DMS 273 treated with DMSO at 0.1 percent for 48 hours (cell line): ENCODE data around the gene PUDP.
A peak's percentile ranks its signal among the peaks of the same experiment; 100 is the strongest.

ENCODE experiments used
- DNase-seq: peaks from one replicate; lab custom pipeline; 2025; lab: John Stamatoyannopoulos, UW

PUDP gene

GRCh38 chrX:7146703-7147412 lies 1.1 kb downstream of the PUDP start:
- DNase-seq, result no peak

- no peak for DNase-seq
Observed at GRCh38 chrX:7146020-7146702, 1.8 kb downstream of the PUDP start.

- no peak for DNase-seq
Observed at GRCh38 chrX:7145454-7145853, 2.5 kb downstream of the PUDP start.

GRCh38 chrX:7143941-7144525 lies 3.9 kb downstream of the PUDP start:
- DNase-seq, result no peak

- DNase-seq, result no peak
Observed at GRCh38 chrX:7143076-7143475, 4.9 kb downstream of the PUDP start.

- DNase-seq, result no peak
Observed at GRCh38 chrX:7139202-7140081, 8.5 kb downstream of the PUDP start.

GRCh38 chrX:7134981-7135380 lies 13.0 kb downstream of the PUDP start:
- no peak for DNase-seq

- no peak for DNase-seq
Observed at GRCh38 chrX:7133050-7133440, 14.9 kb downstream of the PUDP start.

- DNase-seq, result peak; percentile 42
Observed at GRCh38 chrX:7132335-7133049, 15.5 kb downstream of the PUDP start.

GRCh38 chrX:7131621-7132020 lies 16.3 kb downstream of the PUDP start:
- DNase-seq, result no peak

GRCh38 chrX:7127056-7127455 lies 20.9 kb downstream of the PUDP start:
- no peak for DNase-seq

- no peak for DNase-seq
Observed at GRCh38 chrX:7120878-7121219, 27.1 kb downstream of the PUDP start.

- DNase-seq, result no peak
Observed at GRCh38 chrX:7119950-7120877, 27.7 kb downstream of the PUDP start.

- DNase-seq, result no peak
Observed at GRCh38 chrX:7117587-7117986, 30.4 kb downstream of the PUDP start.

- DNase-seq, result no peak
Observed at GRCh38 chrX:7116081-7116480, 31.9 kb downstream of the PUDP start.

GRCh38 chrX:7115557-7115956 lies 32.4 kb downstream of the PUDP start:
- no peak for DNase-seq

- no peak for DNase-seq
Observed at GRCh38 chrX:7112071-7112470, 35.9 kb downstream of the PUDP start.

- no peak for DNase-seq
Observed at GRCh38 chrX:7111518-7111917, 36.4 kb downstream of the PUDP start.

GRCh38 chrX:7110821-7111276 lies 37.1 kb downstream of the PUDP start:
- no peak for DNase-seq
